Body of pancreas (tissue), 4 donors: Measurements from ENCODE around the gene TEX48. TPM values are rescaled to one million over a fixed set of nuclear protein-coding genes. Genes with fewer than 3 reads are reported as not detected.

Source experiments
- ATAC-seq: fragments of 150-250 bp; one replicate; pipeline ENCODE4 v1.9.1; 2016
- DNase-seq, 4 donors: peaks; one replicate each; pipeline ENCODE4 v3.0.0-alpha.2; 2019
- H3K27ac ChIP-seq, 4 donors: fragments of 200-600 bp; sonication (generic); 1 replicate in 3 of 4; 2 replicates in 1 of 4; pipeline versions ENCODE4 v1.5.1 to v1.6.1; 2016 to 2019; ENCODE audit warnings: mild to moderate bottlenecking in 1 of 4, mixed read lengths in 1 of 4, moderate library complexity in 1 of 4
- H3K27me3 ChIP-seq, 2 donors: fragments of 200-600 bp; sonication (generic); one replicate each; pipeline ENCODE4 v1.6.0; 2016; ENCODE audit warnings: mild to moderate bottlenecking in 1 of 2
- H3K36me3 ChIP-seq, 2 donors: fragments of 200-600 bp; sonication (generic); replicated peaks in 1 of 2; 2 replicates each; pipeline ENCODE4 v1.5.1; 2016; ENCODE audit warnings: low read depth in 2 of 2; ENCODE audit not compliant: insufficient read depth in 1 of 2
- H3K4me1 ChIP-seq: fragments of 200-600 bp; sonication (generic); one replicate; pipeline ENCODE4 v1.6.0; 2016
- H3K4me3 ChIP-seq, 2 donors: fragments of 200-600 bp; sonication (generic); 1 replicate in 1 of 2; 2 replicates in 1 of 2; pipeline ENCODE4 v1.5.1; 2016 to 2019
- H3K9me3 ChIP-seq, 3 donors: fragments of 200-600 bp; sonication (generic); 1 replicate in 2 of 3; 2 replicates in 1 of 3; pipeline ENCODE4 v1.5.1; 2016
- POLR2A ChIP-seq, 3 donors: fragments of 450-650 bp; IDR thresholded peaks; one replicate each; pipeline ENCODE4 v1.6.1; 2016; ENCODE audit warnings: antibody characterized with exemption in 3 of 3, mild to moderate bottlenecking in 2 of 3
- WGBS, 2 donors: methylation state at CpG; one replicate each; pipeline ENCODE4 v1.1.5; 2017; 5-methylcytosine and 5-hydroxymethylcytosine counted together
- intact Hi-C: fragments of 100-400 bp; cut with DNase I; formaldehyde crosslinking; loops from one replicate; pipeline ENCODE4 v1.15.1; 2023
- total RNA-seq, 2 donors: library from RNA; depleted of rRNA; stranded (reverse); fragments of >200 nt; gene quantifications; one replicate each; pipeline ENCODE4 v1.1.0, GENCODE V29; 2016
- TF ChIP-seq, protein P1 (sequence below), 7 experiments: fragments of 450-650 bp in 4 of 7; fragments of 200-600 bp in 3 of 7; sonication (generic) in 3 of 7; IDR thresholded peaks; one replicate each; pipeline ENCODE4 v1.5.1; 2016 to 2019; ENCODE audit warnings: antibody characterized with exemption in 7 of 7

TEX48 gene
- total RNA-seq, 2 donors from 2014 or later = not detected

DNA sequence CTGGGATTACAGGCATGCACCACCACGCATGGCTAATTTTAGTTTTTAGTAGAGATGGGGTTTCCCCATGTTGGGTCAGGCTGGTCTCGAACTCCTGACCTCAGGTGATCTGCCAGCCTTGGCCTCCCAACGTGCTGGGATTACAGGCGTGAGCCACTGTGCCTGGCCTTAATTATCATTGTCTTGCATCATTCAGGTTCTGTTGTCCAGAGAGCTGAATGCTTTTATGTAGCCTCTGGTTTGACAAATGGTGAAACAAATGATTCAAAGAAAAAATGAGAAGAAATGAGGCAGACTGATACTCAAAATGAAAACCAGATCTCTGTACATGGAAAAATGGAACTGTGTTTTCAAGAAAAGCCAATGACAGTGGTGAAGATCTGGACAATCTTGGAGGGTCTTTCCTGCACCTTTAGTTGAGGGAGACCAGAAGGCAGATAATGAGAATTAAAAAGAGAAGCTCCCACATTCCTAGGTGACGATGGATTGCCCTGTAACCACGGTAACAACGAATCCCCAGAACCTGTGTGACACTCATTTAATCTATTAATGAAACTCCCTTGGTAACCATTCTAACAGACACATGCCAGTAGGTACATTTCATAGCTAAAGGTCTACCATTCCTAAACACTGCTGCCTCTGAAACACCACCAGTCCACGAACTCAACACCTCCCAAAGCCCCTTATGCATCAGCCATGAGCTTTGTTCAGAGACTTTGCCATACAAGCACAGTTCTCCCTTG is 1.6 kb downstream of the TEX48 start:
- no peaks in the 10 kb centered on the region for H3K36me3 ChIP-seq
- ATAC-seq (no peak), DNase-seq (no peak)
- H3K27ac ChIP-seq = no peak overlapping the region
- WGBS, 2 donors = 64 to 65% methylated on average over 8 of the region's 8 CpGs
- H3K9me3 ChIP-seq = no peaks in the 10 kb centered on the region
- no peaks in the 10 kb centered on the region for H3K27me3 ChIP-seq
- intact Hi-C loops = no loop called here
- H3K4me1 ChIP-seq = no peaks in the 10 kb centered on the region
- no peak overlapping the region for H3K4me3 ChIP-seq
- TF ChIP-seq, protein P1, sequence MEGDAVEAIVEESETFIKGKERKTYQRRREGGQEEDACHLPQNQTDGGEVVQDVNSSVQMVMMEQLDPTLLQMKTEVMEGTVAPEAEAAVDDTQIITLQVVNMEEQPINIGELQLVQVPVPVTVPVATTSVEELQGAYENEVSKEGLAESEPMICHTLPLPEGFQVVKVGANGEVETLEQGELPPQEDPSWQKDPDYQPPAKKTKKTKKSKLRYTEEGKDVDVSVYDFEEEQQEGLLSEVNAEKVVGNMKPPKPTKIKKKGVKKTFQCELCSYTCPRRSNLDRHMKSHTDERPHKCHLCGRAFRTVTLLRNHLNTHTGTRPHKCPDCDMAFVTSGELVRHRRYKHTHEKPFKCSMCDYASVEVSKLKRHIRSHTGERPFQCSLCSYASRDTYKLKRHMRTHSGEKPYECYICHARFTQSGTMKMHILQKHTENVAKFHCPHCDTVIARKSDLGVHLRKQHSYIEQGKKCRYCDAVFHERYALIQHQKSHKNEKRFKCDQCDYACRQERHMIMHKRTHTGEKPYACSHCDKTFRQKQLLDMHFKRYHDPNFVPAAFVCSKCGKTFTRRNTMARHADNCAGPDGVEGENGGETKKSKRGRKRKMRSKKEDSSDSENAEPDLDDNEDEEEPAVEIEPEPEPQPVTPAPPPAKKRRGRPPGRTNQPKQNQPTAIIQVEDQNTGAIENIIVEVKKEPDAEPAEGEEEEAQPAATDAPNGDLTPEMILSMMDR (IDR thresholded peaks at IDR 0.05) = no peak
- no peak for TF ChIP-seq POLR2A (IDR thresholded peaks at IDR 0.05)

DNA sequence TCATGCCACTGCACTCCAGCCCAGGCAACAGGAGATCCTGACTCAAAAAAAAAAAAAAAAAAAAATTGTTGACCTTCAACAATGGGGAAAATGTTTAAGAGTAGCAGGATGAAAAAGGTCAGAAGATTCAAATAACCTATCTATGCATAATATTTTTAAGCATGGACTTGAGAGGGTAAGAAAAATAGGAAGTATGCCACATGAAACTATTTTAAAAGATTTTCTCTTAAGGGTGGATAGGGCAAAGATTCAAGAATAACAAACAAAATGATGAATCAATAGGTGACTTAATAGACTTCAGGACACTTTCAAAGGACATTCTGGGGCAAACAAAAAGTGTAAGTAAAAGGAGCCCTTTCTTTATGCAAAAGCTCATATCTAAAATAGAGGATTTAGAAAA is 3.2 kb downstream of the TEX48 start:
- Histone ChIP-seq H3K36me3 (no peaks in the 10 kb centered on the region), H3K4me3 (no peak overlapping the region), H3K27me3 (no peaks in the 10 kb centered on the region), H3K4me1 (no peaks in the 10 kb centered on the region), H3K27ac (no peak overlapping the region), H3K9me3 (no peaks in the 10 kb centered on the region)
- ATAC-seq = no peak
- DNase-seq = no peak
- TF ChIP-seq, protein P1 (IDR thresholded peaks at IDR 0.05) = no peak
- no peak for TF ChIP-seq POLR2A (IDR thresholded peaks at IDR 0.05)
- intact Hi-C loops = no loop called here

DNA sequence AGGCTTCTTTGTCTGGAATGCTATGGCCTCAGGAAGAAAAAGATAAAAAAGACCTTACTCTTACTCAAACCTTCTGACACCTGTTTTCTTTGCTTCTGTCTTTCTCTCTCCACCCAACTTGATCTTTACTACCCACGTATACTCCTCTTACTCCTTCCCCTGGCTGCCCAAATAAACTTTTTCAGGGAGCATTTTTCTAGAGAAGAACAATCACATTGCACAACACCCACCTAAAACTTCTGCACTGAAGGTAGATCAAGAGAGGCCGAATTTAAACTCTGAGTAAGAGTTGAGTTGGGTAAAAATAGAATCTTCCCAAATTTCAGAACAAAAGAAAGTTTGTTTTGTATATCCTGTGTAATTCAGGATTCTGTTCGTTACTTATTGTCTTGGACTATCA is 3.9 kb downstream of the TEX48 start:
- WGBS, 2 donors = 77 to 80% methylated on average over 3 of the region's 3 CpGs
- no peak for ATAC-seq
- intact Hi-C loops = no loop called here

DNA sequence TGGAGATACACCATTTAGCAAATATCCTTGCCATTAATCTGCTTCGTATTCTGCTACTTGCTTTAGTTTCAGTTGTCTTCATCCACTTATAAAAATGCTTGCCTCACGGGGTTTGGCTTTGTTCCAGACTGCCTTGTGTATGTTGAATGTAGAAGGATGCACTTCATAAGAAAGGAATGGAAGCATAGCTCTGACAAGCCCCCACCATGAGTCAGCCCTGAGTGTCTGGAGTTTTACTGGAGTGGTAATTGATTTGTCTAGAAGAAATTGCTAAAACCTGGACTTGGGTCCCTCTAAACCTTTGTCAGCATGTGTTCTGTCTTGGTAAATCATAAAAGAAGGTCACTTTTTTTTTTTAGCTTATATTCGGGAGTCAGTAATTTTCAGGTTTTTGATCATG is 4.6 kb downstream of the TEX48 start:
- DNase-seq (peak in 2 of 4 donors; percentile 28 to 41), ATAC-seq (no peak)
- Histone ChIP-seq H3K36me3 (no peaks in the 10 kb centered on the region), H3K4me3 (no peak overlapping the region), H3K9me3 (no peaks in the 10 kb centered on the region), H3K27ac (no peak overlapping the region), H3K27me3 (no peaks in the 10 kb centered on the region), H3K4me1 (no peaks in the 10 kb centered on the region)
- 39 to 49% methylated on average over 3 of the region's 3 CpGs for WGBS, 2 donors
- no peak for TF ChIP-seq POLR2A (IDR thresholded peaks at IDR 0.05)
- TF ChIP-seq, protein P1 (IDR thresholded peaks at IDR 0.05) = no peak
- intact Hi-C loops = no loop called here

More for the DNA sequence above, 3.9 kb downstream of the TEX48 start:
- H3K36me3 ChIP-seq = no peaks in the 10 kb centered on the region
- no peak overlapping the region for H3K27ac ChIP-seq
- H3K9me3 ChIP-seq = no peaks in the 10 kb centered on the region
- no peaks in the 10 kb centered on the region for H3K27me3 ChIP-seq
- H3K4me1 ChIP-seq = no peaks in the 10 kb centered on the region
- no peak for TF ChIP-seq POLR2A (IDR thresholded peaks at IDR 0.05)
- TF ChIP-seq, protein P1 (IDR thresholded peaks at IDR 0.05) = no peak
- no peak for DNase-seq
- no peak overlapping the region for H3K4me3 ChIP-seq

DNA sequence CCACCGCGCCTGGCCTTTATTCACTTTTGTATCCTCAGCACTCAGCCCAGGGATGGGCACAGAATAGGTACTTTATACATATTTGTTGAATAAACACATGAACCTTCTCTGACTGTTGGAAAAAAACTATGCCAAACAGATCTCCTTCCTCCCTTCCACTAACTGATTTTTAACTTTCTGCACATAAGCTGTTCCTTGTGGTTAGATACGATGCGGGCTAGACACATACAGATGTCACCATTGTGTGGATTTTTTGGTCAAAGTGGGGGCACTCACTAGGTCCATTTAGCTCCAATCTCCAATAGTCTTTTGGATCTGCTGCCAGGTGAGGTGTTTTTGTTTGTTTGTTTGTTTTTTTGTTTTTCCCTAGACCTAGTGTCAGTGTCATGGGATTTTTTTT is 5.1 kb downstream of the TEX48 start:
- no peak overlapping the region for H3K27ac ChIP-seq
- intact Hi-C loops = no loop called here
- DNase-seq = no peak

More for the DNA sequence above, 5.1 kb downstream of the TEX48 start:
- no peaks in the 10 kb centered on the region for H3K9me3 ChIP-seq
- ATAC-seq = no peak
- H3K4me3 ChIP-seq = no peak overlapping the region
- TF ChIP-seq, protein P1 (IDR thresholded peaks at IDR 0.05) = no peak
- no peak for TF ChIP-seq POLR2A (IDR thresholded peaks at IDR 0.05)
- H3K4me1 ChIP-seq = peaks cover 4% of the 10 kb centered on the region
- H3K36me3 ChIP-seq = no peaks in the 10 kb centered on the region
- WGBS, 2 donors = 87 to 91% methylated on average over 4 of the region's 4 CpGs
- H3K27me3 ChIP-seq = no peaks in the 10 kb centered on the region
